Glutamatergic neuron (in vitro differentiated cells): ENCODE data around the gene SLC16A2. TPM values are rescaled to one million over a fixed set of nuclear protein-coding genes. Genes with fewer than 3 reads are reported as not detected.

Experiments
- DNase-seq: peaks from one replicate; pipeline ENCODE4 v3.0.0; 2022
- H3K27ac Mint-ChIP-seq: one replicate; pipeline ENCODE4 v1.8.0; 2020; ENCODE audit warnings: mild to moderate bottlenecking, mixed read lengths, inconsistent platforms; ENCODE audit not compliant: unreplicated experiment
- H3K27me3 Mint-ChIP-seq: one replicate; pipeline ENCODE4 v1.8.0; 2020; ENCODE audit warnings: mild to moderate bottlenecking, moderate library complexity, mixed read lengths, inconsistent platforms; ENCODE audit not compliant: unreplicated experiment
- H3K36me3 Mint-ChIP-seq: one replicate; pipeline ENCODE4 v1.8.0; 2020; ENCODE audit warnings: mild to moderate bottlenecking, mixed read lengths, inconsistent platforms; ENCODE audit not compliant: unreplicated experiment
- H3K4me1 Mint-ChIP-seq: one replicate; pipeline ENCODE4 v1.8.0; 2020; ENCODE audit warnings: mild to moderate bottlenecking, low read depth, mixed read lengths, inconsistent platforms; ENCODE audit not compliant: unreplicated experiment
- H3K4me3 Mint-ChIP-seq: one replicate; pipeline ENCODE4 v1.8.0; 2020; ENCODE audit warnings: mild to moderate bottlenecking, mixed read lengths, inconsistent platforms; ENCODE audit not compliant: unreplicated experiment
- H3K9me3 Mint-ChIP-seq: one replicate; pipeline ENCODE4 v1.8.0; 2020; ENCODE audit warnings: mild to moderate bottlenecking, moderate library complexity, mixed read lengths, inconsistent platforms; ENCODE audit not compliant: unreplicated experiment
- total RNA-seq: library from RNA; stranded (reverse); fragmentation: NEBNext Ultra II Directional; extraction: Animal tissue kit (Norgen Biotek cat#: 25700); gene quantifications from one replicate; pipeline ENCODE4 v1.2.1, GENCODE V29; 2021; ENCODE audit not compliant: unreplicated experiment
- TF ChIP-seq, protein P1 (sequence below): fragments of 200-600 bp; sonication (generic); IDR thresholded peaks from one replicate; pipeline ENCODE4 v1.5.0; 2021; ENCODE audit not compliant: partially characterized antibody, unreplicated experiment

The SLC16A2 gene
- total RNA-seq, 1 donor from 2014 or later: 28.7 TPM

- Mint-ChIP-seq H3K36me3 (no peaks in the 10 kb centered on the region), H3K9me3 (peaks cover 1% of the 10 kb centered on the region), H3K27ac (no peak overlapping the region), H3K4me1 (no peaks in the 10 kb centered on the region), H3K27me3 (peaks cover 2% of the 10 kb centered on the region), H3K4me3 (no peak overlapping the region)
- DNase-seq: no peak
- TF ChIP-seq, protein P1, sequence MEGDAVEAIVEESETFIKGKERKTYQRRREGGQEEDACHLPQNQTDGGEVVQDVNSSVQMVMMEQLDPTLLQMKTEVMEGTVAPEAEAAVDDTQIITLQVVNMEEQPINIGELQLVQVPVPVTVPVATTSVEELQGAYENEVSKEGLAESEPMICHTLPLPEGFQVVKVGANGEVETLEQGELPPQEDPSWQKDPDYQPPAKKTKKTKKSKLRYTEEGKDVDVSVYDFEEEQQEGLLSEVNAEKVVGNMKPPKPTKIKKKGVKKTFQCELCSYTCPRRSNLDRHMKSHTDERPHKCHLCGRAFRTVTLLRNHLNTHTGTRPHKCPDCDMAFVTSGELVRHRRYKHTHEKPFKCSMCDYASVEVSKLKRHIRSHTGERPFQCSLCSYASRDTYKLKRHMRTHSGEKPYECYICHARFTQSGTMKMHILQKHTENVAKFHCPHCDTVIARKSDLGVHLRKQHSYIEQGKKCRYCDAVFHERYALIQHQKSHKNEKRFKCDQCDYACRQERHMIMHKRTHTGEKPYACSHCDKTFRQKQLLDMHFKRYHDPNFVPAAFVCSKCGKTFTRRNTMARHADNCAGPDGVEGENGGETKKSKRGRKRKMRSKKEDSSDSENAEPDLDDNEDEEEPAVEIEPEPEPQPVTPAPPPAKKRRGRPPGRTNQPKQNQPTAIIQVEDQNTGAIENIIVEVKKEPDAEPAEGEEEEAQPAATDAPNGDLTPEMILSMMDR: no peak
These were observed 16.2 kb downstream of the SLC16A2 start for GRCh38 chrX:74437530-74437929.

DNA sequence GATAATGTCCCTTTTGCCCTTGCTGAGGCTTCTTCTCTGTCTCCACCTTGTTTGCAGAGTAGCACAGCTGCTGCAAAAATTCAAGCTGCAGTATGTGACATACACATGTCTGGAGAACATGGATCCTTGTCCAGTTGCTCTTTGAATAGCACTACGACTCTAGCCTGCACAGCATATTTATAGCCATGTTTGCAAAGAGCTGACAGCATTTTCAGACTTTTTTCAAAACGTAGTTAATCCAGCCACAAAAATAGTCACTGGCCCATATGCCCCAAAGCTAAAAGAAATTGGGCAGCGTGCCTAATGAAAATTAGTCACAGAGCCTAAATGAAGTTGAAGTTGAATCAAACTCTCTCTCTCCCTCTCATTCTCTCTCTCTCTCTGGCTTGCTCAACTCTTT, 17.5 kb downstream of the SLC16A2 start:
- TF ChIP-seq, protein P1: no peak
- Mint-ChIP-seq H3K27ac (no peak overlapping the region), H3K9me3 (peaks cover 1% of the 10 kb centered on the region), H3K4me1 (no peaks in the 10 kb centered on the region), H3K27me3 (peaks cover 2% of the 10 kb centered on the region), H3K36me3 (no peaks in the 10 kb centered on the region), H3K4me3 (no peak overlapping the region)
- no peak for DNase-seq

GRCh38 chrX:74445099-74445498, 23.8 kb downstream of the SLC16A2 start:
- TF ChIP-seq, protein P1: no peak
- H3K4me1 Mint-ChIP-seq: no peaks in the 10 kb centered on the region
- no peaks in the 10 kb centered on the region for H3K9me3 Mint-ChIP-seq
- no peak overlapping the region for H3K4me3 Mint-ChIP-seq
- no peak for DNase-seq
- H3K36me3 Mint-ChIP-seq: no peaks in the 10 kb centered on the region
- H3K27me3 Mint-ChIP-seq: no peaks in the 10 kb centered on the region
- no peak overlapping the region for H3K27ac Mint-ChIP-seq

DNA sequence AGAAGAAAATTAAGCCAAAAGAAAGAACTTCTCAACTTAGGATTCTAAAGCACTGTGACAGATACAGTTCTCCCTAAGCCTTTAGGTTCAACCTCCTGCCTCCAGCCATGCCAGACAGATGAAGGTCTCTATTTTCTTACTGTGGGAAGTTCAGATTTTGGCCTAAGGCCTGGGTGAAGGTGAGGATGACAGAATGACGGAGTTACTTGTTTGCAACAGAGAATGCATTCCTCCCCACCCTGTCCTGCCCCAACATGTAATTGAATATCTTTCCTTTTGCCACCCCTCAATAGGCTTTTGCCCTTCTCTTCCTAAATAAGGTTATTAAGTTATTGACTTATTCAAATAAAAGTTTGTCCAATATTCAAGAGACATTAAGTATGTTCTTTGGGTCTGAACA, 25.6 kb downstream of the SLC16A2 start:
- H3K27ac Mint-ChIP-seq: no peak overlapping the region
- TF ChIP-seq, protein P1: no peak
- H3K27me3 Mint-ChIP-seq: no peaks in the 10 kb centered on the region
- no peaks in the 10 kb centered on the region for H3K36me3 Mint-ChIP-seq
- DNase-seq: no peak
- no peaks in the 10 kb centered on the region for H3K9me3 Mint-ChIP-seq
- no peaks in the 10 kb centered on the region for H3K4me1 Mint-ChIP-seq
- no peak overlapping the region for H3K4me3 Mint-ChIP-seq

DNA sequence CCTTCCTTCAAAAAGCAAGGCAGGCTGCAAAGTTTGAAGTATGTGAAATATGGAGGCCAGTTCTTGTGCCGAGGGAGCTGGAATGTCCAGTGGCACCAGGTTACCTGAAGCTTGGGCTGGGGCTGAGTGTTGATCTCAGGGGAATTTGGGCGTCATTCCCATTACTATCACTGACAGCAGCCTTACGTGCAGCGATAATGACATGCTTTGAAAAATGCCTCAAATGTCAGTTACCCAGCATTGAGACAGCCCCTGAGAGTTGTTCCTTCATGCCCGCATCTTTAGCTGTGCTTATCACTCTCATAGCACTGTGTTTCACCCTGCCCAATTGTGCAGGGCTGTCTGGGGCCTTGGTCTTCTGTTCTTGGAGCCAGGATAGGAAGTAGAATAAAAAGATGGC, 27.4 kb downstream of the SLC16A2 start:
- no peak for DNase-seq
- H3K9me3 Mint-ChIP-seq: no peaks in the 10 kb centered on the region
- H3K27ac Mint-ChIP-seq: no peak overlapping the region
- no peaks in the 10 kb centered on the region for H3K36me3 Mint-ChIP-seq
- no peak overlapping the region for H3K4me3 Mint-ChIP-seq
- H3K27me3 Mint-ChIP-seq: no peaks in the 10 kb centered on the region
- TF ChIP-seq, protein P1: no peak
- no peaks in the 10 kb centered on the region for H3K4me1 Mint-ChIP-seq
